ENCODE results near the gene CLRN3.

The CLRN3 gene

GRCh38 chr10:127872011-127872761 lies 20.6 kb downstream of the CLRN3 start:
- Histone ChIP-seq H4K20me1 (ENCODE audit: low read depth, low read length) (no peaks in the 10 kb centered on the region), H3K79me2 (ENCODE audit: insufficient read depth, low read length) (no peaks in the 10 kb centered on the region), H3K27ac (ENCODE audit: low read depth, low read length) (no peak overlapping the region), H3K4me3 (ENCODE audit: insufficient read depth, low read length, poor library complexity, severe bottlenecking) (no peak overlapping the region), H3K9me2 (replicated peaks; ENCODE audit: insufficient read depth, low read length) (no peaks in the 10 kb centered on the region), H3K36me3 (ENCODE audit: low read length) (no peaks in the 10 kb centered on the region), H3K4me2 (ENCODE audit: low read depth, low read length, poor library complexity, severe bottlenecking) (no peak overlapping the region), H2AFZ (ENCODE audit: low read depth, low read length, severe bottlenecking) (no peak overlapping the region), H3K9me3 (ENCODE audit: insufficient read depth, low read length) (no peaks in the 10 kb centered on the region), H3K27me3 (ENCODE audit: low read length) (no peaks in the 10 kb centered on the region), H3F3A (ENCODE audit: insufficient read depth) (no peaks in the 10 kb centered on the region), H3K9ac (ENCODE audit: low read length) (no peak overlapping the region)
- no peak for TF ChIP-seq EZH2phosphoT487 (conservative IDR thresholded peaks at IDR 0.05; ENCODE audit: low read length)
- TF ChIP-seq, protein P1, sequence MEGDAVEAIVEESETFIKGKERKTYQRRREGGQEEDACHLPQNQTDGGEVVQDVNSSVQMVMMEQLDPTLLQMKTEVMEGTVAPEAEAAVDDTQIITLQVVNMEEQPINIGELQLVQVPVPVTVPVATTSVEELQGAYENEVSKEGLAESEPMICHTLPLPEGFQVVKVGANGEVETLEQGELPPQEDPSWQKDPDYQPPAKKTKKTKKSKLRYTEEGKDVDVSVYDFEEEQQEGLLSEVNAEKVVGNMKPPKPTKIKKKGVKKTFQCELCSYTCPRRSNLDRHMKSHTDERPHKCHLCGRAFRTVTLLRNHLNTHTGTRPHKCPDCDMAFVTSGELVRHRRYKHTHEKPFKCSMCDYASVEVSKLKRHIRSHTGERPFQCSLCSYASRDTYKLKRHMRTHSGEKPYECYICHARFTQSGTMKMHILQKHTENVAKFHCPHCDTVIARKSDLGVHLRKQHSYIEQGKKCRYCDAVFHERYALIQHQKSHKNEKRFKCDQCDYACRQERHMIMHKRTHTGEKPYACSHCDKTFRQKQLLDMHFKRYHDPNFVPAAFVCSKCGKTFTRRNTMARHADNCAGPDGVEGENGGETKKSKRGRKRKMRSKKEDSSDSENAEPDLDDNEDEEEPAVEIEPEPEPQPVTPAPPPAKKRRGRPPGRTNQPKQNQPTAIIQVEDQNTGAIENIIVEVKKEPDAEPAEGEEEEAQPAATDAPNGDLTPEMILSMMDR (IDR thresholded peaks at IDR 0.05; ENCODE audit: insufficient read depth, low read length, poor library complexity, severe bottlenecking), result no peak

DNA sequence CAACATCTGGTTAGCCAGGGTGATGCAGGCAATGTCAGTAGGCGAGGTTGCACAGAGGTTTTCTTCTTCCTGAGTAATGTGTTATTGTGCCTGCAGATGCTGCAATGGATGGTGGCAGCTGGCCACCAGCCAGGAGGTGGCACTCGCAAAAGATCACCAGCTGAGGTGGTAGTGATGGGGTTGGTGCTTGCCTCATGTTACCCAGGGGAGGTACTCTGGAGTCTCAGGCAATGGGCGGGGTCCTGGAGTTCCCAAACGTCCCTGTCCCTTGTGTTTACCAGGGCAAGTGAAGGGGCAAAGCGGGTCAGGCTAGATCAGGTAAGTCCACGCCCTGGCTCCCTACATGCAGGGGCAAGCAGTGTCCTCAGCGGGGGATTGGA lies 21.1 kb downstream of the CLRN3 start:
- Histone ChIP-seq H3K9ac (ENCODE audit: low read length) (no peak overlapping the region), H2AFZ (ENCODE audit: low read depth, low read length, severe bottlenecking) (no peak overlapping the region), H3K36me3 (ENCODE audit: low read length) (no peaks in the 10 kb centered on the region), H3K27me3 (ENCODE audit: low read length) (no peaks in the 10 kb centered on the region), H3K4me2 (ENCODE audit: low read depth, low read length, poor library complexity, severe bottlenecking) (no peak overlapping the region), H4K20me1 (ENCODE audit: low read depth, low read length) (no peaks in the 10 kb centered on the region), H3K9me3 (ENCODE audit: insufficient read depth, low read length) (no peaks in the 10 kb centered on the region), H3K4me3 (ENCODE audit: insufficient read depth, low read length, poor library complexity, severe bottlenecking) (no peak overlapping the region), H3K9me2 (replicated peaks; ENCODE audit: insufficient read depth, low read length) (no peaks in the 10 kb centered on the region), H3K27ac (ENCODE audit: low read depth, low read length) (no peak overlapping the region), H3K79me2 (ENCODE audit: insufficient read depth, low read length) (no peaks in the 10 kb centered on the region), H3F3A (ENCODE audit: insufficient read depth) (no peaks in the 10 kb centered on the region)
- TF ChIP-seq EZH2phosphoT487 (conservative IDR thresholded peaks at IDR 0.05; ENCODE audit: low read length), result no peak
- TF ChIP-seq, protein P1 (IDR thresholded peaks at IDR 0.05; ENCODE audit: insufficient read depth, low read length, poor library complexity, severe bottlenecking), result no peak

DNA sequence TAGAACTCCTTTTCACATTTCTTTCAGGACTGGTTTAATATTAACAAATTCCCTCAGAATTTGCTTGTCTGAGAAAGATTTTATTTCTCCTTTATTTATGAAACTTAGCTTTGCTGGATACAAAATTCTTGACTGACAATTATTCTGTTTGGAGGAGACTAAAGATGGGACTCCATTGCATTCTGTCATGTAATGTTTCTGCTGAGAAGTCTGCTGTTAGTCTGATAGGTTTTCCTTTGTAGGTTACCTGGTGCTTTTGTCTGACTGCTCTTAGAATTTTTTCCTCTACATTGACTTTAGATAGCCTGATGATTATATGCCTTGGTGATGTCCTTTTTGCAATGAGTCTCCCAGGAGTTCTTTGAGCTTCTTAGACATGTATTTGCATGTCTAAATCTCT lies 23.4 kb downstream of the CLRN3 start:
- Histone ChIP-seq H3K27ac (ENCODE audit: low read depth, low read length) (no peak overlapping the region), H3K9ac (ENCODE audit: low read length) (no peak overlapping the region), H3K9me3 (ENCODE audit: insufficient read depth, low read length) (no peaks in the 10 kb centered on the region), H3K27me3 (ENCODE audit: low read length) (no peaks in the 10 kb centered on the region), H2AFZ (ENCODE audit: low read depth, low read length, severe bottlenecking) (no peak overlapping the region), H3K4me3 (ENCODE audit: insufficient read depth, low read length, poor library complexity, severe bottlenecking) (no peak overlapping the region), H4K20me1 (ENCODE audit: low read depth, low read length) (no peaks in the 10 kb centered on the region), H3K9me2 (replicated peaks; ENCODE audit: insufficient read depth, low read length) (no peaks in the 10 kb centered on the region), H3K4me2 (ENCODE audit: low read depth, low read length, poor library complexity, severe bottlenecking) (no peak overlapping the region), H3F3A (ENCODE audit: insufficient read depth) (no peaks in the 10 kb centered on the region), H3K79me2 (ENCODE audit: insufficient read depth, low read length) (no peaks in the 10 kb centered on the region), H3K36me3 (ENCODE audit: low read length) (no peaks in the 10 kb centered on the region)
- no peak for TF ChIP-seq EZH2phosphoT487 (conservative IDR thresholded peaks at IDR 0.05; ENCODE audit: low read length)
- TF ChIP-seq, protein P1 (IDR thresholded peaks at IDR 0.05; ENCODE audit: insufficient read depth, low read length, poor library complexity, severe bottlenecking), result no peak

Data from SU-DHL-6 (cell line).